HG03280 (cell line): Measurements from ENCODE around the gene LAMC1.
"Not testable (repeated sequence)": the region's sequence is repeated elsewhere in the genome, so short reads cannot be mapped to it uniquely, and the experiment has no call there.

Source experiments
- ATAC-seq: cut with Tn5 transposase; IDR thresholded peaks from one replicate; pipeline ENCODE4 v1.9.1; 2021; ENCODE audit warnings: mild to moderate bottlenecking, moderate library complexity; ENCODE audit not compliant: unreplicated experiment

Gene LAMC1

GRCh38 chr1:183143576-183144315 lies 120.5 kb downstream of the LAMC1 start:
- ATAC-seq: no peak

- no peak for ATAC-seq
Measured at GRCh38 chr1:183144752-183145151, 121.5 kb downstream of the LAMC1 start.

GRCh38 chr1:183147735-183148134 lies 124.5 kb downstream of the LAMC1 start:
- no peak for ATAC-seq

GRCh38 chr1:183148599-183148998 lies 125.4 kb downstream of the LAMC1 start:
- ATAC-seq: no peak

GRCh38 chr1:183149273-183149672 lies 126.1 kb downstream of the LAMC1 start:
- ATAC-seq: no peak

GRCh38 chr1:183150032-183150431 lies 126.8 kb downstream of the LAMC1 start:
- ATAC-seq: not testable (repeated sequence)

- no peak for ATAC-seq
Measured at GRCh38 chr1:183150445-183150844, 127.2 kb downstream of the LAMC1 start.

- no peak for ATAC-seq
Measured at GRCh38 chr1:183152180-183152579, 129.0 kb downstream of the LAMC1 start.

GRCh38 chr1:183155939-183156338 lies 132.7 kb downstream of the LAMC1 start:
- no peak for ATAC-seq

- ATAC-seq: no peak
Measured at GRCh38 chr1:183159960-183160359, 136.7 kb downstream of the LAMC1 start.

- no peak for ATAC-seq
Measured at GRCh38 chr1:183161391-183161790, 138.2 kb downstream of the LAMC1 start.

GRCh38 chr1:183163316-183163715 lies 140.1 kb downstream of the LAMC1 start:
- ATAC-seq: no peak

GRCh38 chr1:183164340-183164739 lies 141.1 kb downstream of the LAMC1 start:
- ATAC-seq: no peak

- ATAC-seq: no peak
Measured at GRCh38 chr1:183164963-183165362, 141.7 kb downstream of the LAMC1 start.

GRCh38 chr1:183165456-183165855 lies 142.2 kb downstream of the LAMC1 start:
- no peak for ATAC-seq

- no peak for ATAC-seq
Measured at GRCh38 chr1:183166454-183166853, 143.2 kb downstream of the LAMC1 start.

GRCh38 chr1:183167676-183168075 lies 144.5 kb downstream of the LAMC1 start:
- ATAC-seq: no peak

GRCh38 chr1:183168308-183168707 lies 145.1 kb downstream of the LAMC1 start:
- ATAC-seq: no peak

GRCh38 chr1:183173828-183174227 lies 150.6 kb downstream of the LAMC1 start:
- no peak for ATAC-seq

- no peak for ATAC-seq
Measured at GRCh38 chr1:183175631-183176030, 152.4 kb downstream of the LAMC1 start.

GRCh38 chr1:183178545-183178944 lies 155.3 kb downstream of the LAMC1 start:
- ATAC-seq: no peak

- ATAC-seq: no peak
Measured at GRCh38 chr1:183179033-183179432, 155.8 kb downstream of the LAMC1 start.

- ATAC-seq: no peak
Measured at GRCh38 chr1:183180218-183180617, 157.0 kb downstream of the LAMC1 start.
